Psoas muscle (tissue), 8 donors: ENCODE data around the gene SH3PXD2B. TPM values are rescaled to one million over a fixed set of nuclear protein-coding genes. Genes with fewer than 3 reads are reported as not detected.

ENCODE experiments used
- ATAC-seq, 4 donors: fragments of 200-7000 bp; cut with Tn5 transposase; one replicate each; pipeline ENCODE4 v1.9.1; 2020; ENCODE audit warnings: moderate library complexity in 3 of 4, mild to moderate bottlenecking in 2 of 4
- DNase-seq, 2 donors: peaks; one replicate each; pipeline ENCODE4 v3.0.0-alpha.2; 2020
- H3K27ac ChIP-seq: fragments of 200-600 bp; one replicate; pipeline ENCODE4 v1.8.0; 2022
- H3K27me3 ChIP-seq, 3 donors: fragments of 200-600 bp in 1 of 3; one replicate each; pipeline versions ENCODE4 v1.6.1 to v1.8.0; 2013 to 2022; ENCODE audit warnings: low read length in 2 of 3, mild to moderate bottlenecking in 2 of 3, moderate library complexity in 1 of 3; ENCODE audit not compliant: insufficient read depth in 3 of 3
- H3K36me3 ChIP-seq, 2 donors: fragments of 200-600 bp in 1 of 2; one replicate each; pipeline versions ENCODE4 v1.6.1 to v1.8.0; 2013 to 2022; ENCODE audit warnings: low read depth in 1 of 2, mild to moderate bottlenecking in 1 of 2, moderate library complexity in 1 of 2; ENCODE audit not compliant: insufficient read depth in 1 of 2
- H3K4me1 ChIP-seq: fragments of 200-600 bp; one replicate; pipeline ENCODE4 v1.8.0; 2022
- H3K4me3 ChIP-seq: fragments of 200-600 bp; one replicate; pipeline ENCODE4 v1.8.0; 2022; ENCODE audit warnings: mild to moderate bottlenecking
- H3K9me3 ChIP-seq: fragments of 200-600 bp; one replicate; pipeline ENCODE4 v1.8.0; 2022
- CTCF ChIP-seq: fragments of 200-600 bp; IDR thresholded peaks from one replicate; pipeline ENCODE4 v1.8.0; 2022; ENCODE audit warnings: antibody characterized with exemption
- WGBS, 3 donors: extraction: QIAGEN DNeasy Blood & Tissue Kit; methylation state at CpG; one replicate each; pipeline versions ENCODE4 v1.1.6 to v1.1.7; 2013; 5-methylcytosine and 5-hydroxymethylcytosine counted together
- intact Hi-C, 2 donors: fragments of 100-400 bp; cut with DNase I; formaldehyde crosslinking; loops; one replicate each; pipeline versions ENCODE4 v1.11.0 to v1.14.2; 2022
- polyA plus RNA-seq, 3 donors: library from polyadenylated mRNA; stranded (reverse); fragments of 200-250 nt; gene quantifications; one replicate each; pipeline ENCODE4 v1.2.3, GENCODE V29; 2013
- total RNA-seq, 4 donors: library from RNA; stranded (reverse); fragmentation: NEBNext Ultra II Directional in 2 of 4; extraction: Animal tissue kit (Norgen Biotek cat#: 25700) in 2 of 4; gene quantifications; one replicate each; pipeline versions ENCODE4 v1.2.1 to v1.2.4, GENCODE V29; 2021 to 2023
- donor health status: healthy with polysubstance abuse.
- donor health status: DM: no; HTN: no; CAD: no; lungs with moderate emphysema.
- donor health status: Bipolar disorder and iron deficiency.
- donor health status: healthy.
- donor health status: DM: yes; HTN: yes; CAD: no.
- donor health status: DM: no; HTN: no; CAD: no.
- donor health status: DM: no; HTN: no; CAD: no.
- donor health status: DM: yes; HTN: yes; CAD: no.

SH3PXD2B gene
- total and polyA plus RNA-seq, 7 donors: 0.58 to 5.3 (median 2.5) TPM

GRCh38 chr5:172494630-172495505, 40.5 kb upstream of the SH3PXD2B start:
- ATAC-seq (no peak), DNase-seq (no peak)
- 49 to 59% (median 51%) methylated on average over 9 of the region's 9 CpGs for WGBS, 3 donors

GRCh38 chr5:172493906-172494305, 39.6 kb upstream of the SH3PXD2B start:
- intact Hi-C loops: no loop called here

More at GRCh38 chr5:172494630-172495505, 40.5 kb upstream of the SH3PXD2B start:
- TF ChIP-seq CTCF: no peak
- Histone ChIP-seq H3K27ac (no peak overlapping the region), H3K9me3 (no peaks in the 10 kb centered on the region), H3K36me3 (no peaks in the 10 kb centered on the region), H3K4me1 (no peaks in the 10 kb centered on the region), H3K27me3 (peaks cover 0 to 6% (median 2%) of the 10 kb centered on the region in 3 donors), H3K4me3 (no peak overlapping the region)
- intact Hi-C loops: loop anchor here in 1 of 2 donors (5.0 kb wide), 1 partner anchor 72 kb away; no protein-coding TSS in a partner anchor

GRCh38 chr5:172493461-172493860, 39.1 kb upstream of the SH3PXD2B start:
- peaks cover 0 to 6% (median 2%) of the 10 kb centered on the region in 3 donors for H3K27me3 ChIP-seq
- no peaks in the 10 kb centered on the region for H3K4me1 ChIP-seq
- intact Hi-C loops: no loop called here
- DNase-seq (no peak), ATAC-seq (no peak)
- no peaks in the 10 kb centered on the region for H3K9me3 ChIP-seq
- H3K36me3 ChIP-seq: no peaks in the 10 kb centered on the region
- 28 to 47% (median 36%) methylated on average over 7 to 11 of the region's 11 CpGs for WGBS, 3 donors
- no peak for TF ChIP-seq CTCF
- no peak overlapping the region for H3K4me3 ChIP-seq
- H3K27ac ChIP-seq: no peak overlapping the region

More at GRCh38 chr5:172493906-172494305, 39.6 kb upstream of the SH3PXD2B start:
- 90 to 95% (median 94%) methylated on average over 3 of the region's 3 CpGs for WGBS, 3 donors
- Histone ChIP-seq H3K4me1 (no peaks in the 10 kb centered on the region), H3K27me3 (peaks cover 0 to 6% (median 2%) of the 10 kb centered on the region in 3 donors), H3K27ac (no peak overlapping the region), H3K4me3 (no peak overlapping the region), H3K9me3 (no peaks in the 10 kb centered on the region), H3K36me3 (no peaks in the 10 kb centered on the region)
- ATAC-seq (no peak), DNase-seq (no peak)
- TF ChIP-seq CTCF: no peak

- 48 to 61% (median 48%) methylated on average over 7 of the region's 7 CpGs for WGBS, 3 donors
- Histone ChIP-seq H3K27me3 (peaks cover 0 to 6% (median 2%) of the 10 kb centered on the region in 3 donors), H3K4me1 (no peaks in the 10 kb centered on the region), H3K27ac (no peak overlapping the region), H3K4me3 (no peak overlapping the region), H3K36me3 (no peaks in the 10 kb centered on the region), H3K9me3 (no peaks in the 10 kb centered on the region)
- peak in 2 of 4 donors; percentile 40 to 51 for ATAC-seq
- TF ChIP-seq CTCF: no peak
- peak in 1 of 2 donors; percentile 50 for DNase-seq
- intact Hi-C loops: no loop called here
Measured at GRCh38 chr5:172493002-172493401, 38.7 kb upstream of the SH3PXD2B start.
